HCT116 (cell line): ENCODE measurements around the gene TES.

Experiments
- EZH2 ChIP-seq: fragments of 200-600 bp; sonication (generic); IDR thresholded peaks from 2 replicates; pipeline ENCODE4 v1.6.1; 2017; ENCODE audit warnings: antibody characterized with exemption, mixed run types
- EZH2phosphoT487 ChIP-seq: fragments of 200-600 bp; IDR thresholded peaks from 2 replicates; pipeline ENCODE4 v1.6.1; 2018; ENCODE audit warnings: antibody characterized with exemption, borderline replicate concordance
- POLR2AphosphoS5 ChIP-seq: IDR thresholded peaks from 2 replicates; pipeline ENCODE4 v1.6.1; 2011; ENCODE audit warnings: mild to moderate bottlenecking, low read depth, low read length, moderate library complexity
- RAD21 ChIP-seq: IDR thresholded peaks from 2 replicates; pipeline ENCODE4 v1.6.1; 2012; ENCODE audit warnings: low read depth, mild to moderate bottlenecking
- YY1 ChIP-seq: IDR thresholded peaks from 2 replicates; pipeline ENCODE4 v1.6.1; 2011; ENCODE audit warnings: low read length, low read depth, moderate library complexity, mild to moderate bottlenecking; ENCODE audit not compliant: insufficient replicate concordance; ENCODE audit errors: extremely low read depth
- ZBTB33 ChIP-seq: IDR thresholded peaks from 2 replicates; pipeline ENCODE4 v1.6.1; 2011; ENCODE audit warnings: mild to moderate bottlenecking, low read length, moderate library complexity; ENCODE audit not compliant: insufficient replicate concordance; ENCODE audit errors: extremely low read depth
- ZFX ChIP-seq: fragments of 450-650 bp; IDR thresholded peaks from 2 replicates; pipeline ENCODE4 v1.6.1; 2017
- TF ChIP-seq, protein P1 (sequence below), 3 experiments: fragments of 200-600 bp in 1 of 3; sonication (generic) in 1 of 3; IDR thresholded peaks in 2 of 3; conservative IDR thresholded peaks in 1 of 3; 2 replicates each; pipeline ENCODE4 v1.5.1; 2012 to 2017; ENCODE audit warnings: low read depth in 2 of 3, low read length in 2 of 3, antibody characterized with exemption in 1 of 3, borderline replicate concordance in 1 of 3, control low read depth in 1 of 3, mild to moderate bottlenecking in 1 of 3, mixed read lengths in 1 of 3, mixed run types in 1 of 3, moderate library complexity in 1 of 3; ENCODE audit not compliant: insufficient read depth in 1 of 3

DNA sequence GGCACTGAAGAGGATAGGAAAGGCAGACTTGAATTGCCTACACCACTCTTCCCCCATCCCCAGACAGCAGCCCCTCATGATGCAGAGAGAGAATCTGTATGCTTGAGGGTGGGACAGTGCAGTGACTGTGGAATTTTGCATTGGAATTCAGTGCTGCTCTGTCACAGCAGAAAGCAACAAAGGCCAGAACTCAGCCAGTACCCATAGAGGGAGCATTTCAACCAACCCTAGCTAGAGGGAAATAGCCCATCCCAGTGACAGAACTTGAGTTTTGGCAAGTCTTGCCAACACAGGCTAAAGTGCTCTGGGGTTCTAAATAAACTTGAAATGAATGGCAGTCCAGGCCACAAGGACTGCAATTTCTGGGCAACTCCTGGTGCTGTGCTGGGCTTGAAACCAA is 80.4 kb downstream of the TES start:
- TF ChIP-seq POLR2AphosphoS5 (no peak), RAD21 (peak; percentile 26; the same call in 1 of the 2 replicates), EZH2 (no peak), YY1 (no peak), EZH2phosphoT487 (no peak), ZFX (no peak), ZBTB33 (no peak)
- TF ChIP-seq, protein P1, sequence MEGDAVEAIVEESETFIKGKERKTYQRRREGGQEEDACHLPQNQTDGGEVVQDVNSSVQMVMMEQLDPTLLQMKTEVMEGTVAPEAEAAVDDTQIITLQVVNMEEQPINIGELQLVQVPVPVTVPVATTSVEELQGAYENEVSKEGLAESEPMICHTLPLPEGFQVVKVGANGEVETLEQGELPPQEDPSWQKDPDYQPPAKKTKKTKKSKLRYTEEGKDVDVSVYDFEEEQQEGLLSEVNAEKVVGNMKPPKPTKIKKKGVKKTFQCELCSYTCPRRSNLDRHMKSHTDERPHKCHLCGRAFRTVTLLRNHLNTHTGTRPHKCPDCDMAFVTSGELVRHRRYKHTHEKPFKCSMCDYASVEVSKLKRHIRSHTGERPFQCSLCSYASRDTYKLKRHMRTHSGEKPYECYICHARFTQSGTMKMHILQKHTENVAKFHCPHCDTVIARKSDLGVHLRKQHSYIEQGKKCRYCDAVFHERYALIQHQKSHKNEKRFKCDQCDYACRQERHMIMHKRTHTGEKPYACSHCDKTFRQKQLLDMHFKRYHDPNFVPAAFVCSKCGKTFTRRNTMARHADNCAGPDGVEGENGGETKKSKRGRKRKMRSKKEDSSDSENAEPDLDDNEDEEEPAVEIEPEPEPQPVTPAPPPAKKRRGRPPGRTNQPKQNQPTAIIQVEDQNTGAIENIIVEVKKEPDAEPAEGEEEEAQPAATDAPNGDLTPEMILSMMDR (IDR thresholded peaks at IDR 0.05 in 2 of 3, conservative IDR thresholded peaks at IDR 0.05 in 1 of 3; ENCODE audit: borderline replicate concordance in 1 of 3, insufficient read depth in 1 of 3, low read depth in 2 of 3, low read length in 2 of 3), result peak in 1 of 3 experiments; percentile 17; a peak in 1 of 6 replicates
